ENCODE measurements around the gene ZDHHC18. TPM values are rescaled to one million over a fixed set of nuclear protein-coding genes. Genes with fewer than 3 reads are reported as not detected.
A peak's percentile ranks its signal among the peaks of the same experiment; 100 is the strongest.

The ZDHHC18 gene
- total RNA-seq, 1 experiment from 2014 or later = 33.1 TPM

GRCh38 chr1:26783646-26784022, 42.9 kb upstream of the ZDHHC18 start:
- H3K4me1 Mint-ChIP-seq = peaks cover 45 to 52% of the 10 kb centered on the region in 2 experiments
- no peak overlapping the region for H3K9ac ChIP-seq (ENCODE audit: extremely low read depth, insufficient read length, low read length)
- peak overlapping the region; percentile 33 to 55 (median 34); a peak in 3 of 7 replicates for H3K27ac Mint-ChIP-seq
- H3K56ac ChIP-seq (ENCODE audit: insufficient read length, low read depth, low read length) = no peak overlapping the region
- H3K9me3 ChIP-seq (ENCODE audit: control insufficient read depth, low read depth, low read length) = no peaks in the 10 kb centered on the region
- no peaks in the 10 kb centered on the region for H4K20me1 ChIP-seq (ENCODE audit: control insufficient read depth, insufficient read depth, insufficient read length)
- H2BK12ac ChIP-seq (ENCODE audit: insufficient read length, low read depth, low read length) = no peak overlapping the region
- H3K23me2 ChIP-seq (ENCODE audit: insufficient read length, low read depth, low read length, poor library complexity, severe bottlenecking) = peaks cover 5% of the 10 kb centered on the region
- no peak overlapping the region for H3K4me2 ChIP-seq (ENCODE audit: insufficient read depth, insufficient read length, low read length)
- no peak overlapping the region for H4K5ac ChIP-seq (ENCODE audit: insufficient read length, low read depth, low read length)
- H3K27ac ChIP-seq (ENCODE audit: insufficient read length, low read depth, low read length) = no peak overlapping the region
- H2BK120ac ChIP-seq (ENCODE audit: low read depth, low read length, poor library complexity, severe bottlenecking) = no peak overlapping the region
- H3K9me3 Mint-ChIP-seq = no peaks in the 10 kb centered on the region
- no peak overlapping the region for H3K18ac ChIP-seq (ENCODE audit: insufficient read length, low read depth, low read length)
- peaks cover 14 to 43% (median 37%) of the 10 kb centered on the region in 3 experiments for H3K36me3 Mint-ChIP-seq (ENCODE audit: insufficient read depth in 1 of 3, low read depth in 3 of 3)
- H2AK5ac ChIP-seq (ENCODE audit: insufficient read length, low read length) = no peak overlapping the region
- no peak overlapping the region for H3K4ac ChIP-seq (ENCODE audit: low read depth, low read length)
- H3K23ac ChIP-seq (ENCODE audit: insufficient read length, low read depth, low read length) = no peak overlapping the region
- no CpG with 5 or more reads among the region's 5 CpGs for WGBS (ENCODE audit: extremely low coverage, insufficient read length, low lambda C conversion rate)
- H4K91ac ChIP-seq (ENCODE audit: insufficient read length, low read depth, low read length) = no peak overlapping the region
- H3K14ac ChIP-seq (ENCODE audit: insufficient read depth, low read length) = no peak overlapping the region
- no peak overlapping the region for H2BK15ac ChIP-seq (ENCODE audit: low read depth, low read length)
- 0 out of 2 replicates have a peak, but pooled peaks cover 2% of the 10 kb centered on the region for H3K4me1 ChIP-seq (ENCODE audit: insufficient read depth, low read length)
- TF ChIP-seq CTCF (conservative IDR thresholded peaks at IDR 0.05) = no peak
- no peak overlapping the region for H2BK20ac ChIP-seq (ENCODE audit: low read depth, low read length, poor library complexity, severe bottlenecking)
- no peak overlapping the region for H2AFZ ChIP-seq (ENCODE audit: low read length)
- no peaks in the 10 kb centered on the region for H3K27me3 ChIP-seq (ENCODE audit: insufficient read depth, low read length)
- no peaks in the 10 kb centered on the region for H3K79me2 ChIP-seq (ENCODE audit: insufficient read depth, low read length)
- H3K4me3 Mint-ChIP-seq = no peak overlapping the region
- H4K8ac ChIP-seq (replicated peaks; ENCODE audit: insufficient read length, low read depth, low read length) = no peak overlapping the region
- H2BK5ac ChIP-seq (ENCODE audit: insufficient read length, low read length) = no peak overlapping the region
- H3K27me3 Mint-ChIP-seq (ENCODE audit: low read depth) = no peaks in the 10 kb centered on the region; the same call in 1 of the 2 replicates
- H3K79me1 ChIP-seq (ENCODE audit: insufficient read depth, low read depth, low read length, poor library complexity, severe bottlenecking) = no peaks in the 10 kb centered on the region
- no peak overlapping the region for H3T11ph ChIP-seq (ENCODE audit: low read length)
- DNase-seq = no peak
